ENCODE measurements around the gene MAPT.

DNA sequence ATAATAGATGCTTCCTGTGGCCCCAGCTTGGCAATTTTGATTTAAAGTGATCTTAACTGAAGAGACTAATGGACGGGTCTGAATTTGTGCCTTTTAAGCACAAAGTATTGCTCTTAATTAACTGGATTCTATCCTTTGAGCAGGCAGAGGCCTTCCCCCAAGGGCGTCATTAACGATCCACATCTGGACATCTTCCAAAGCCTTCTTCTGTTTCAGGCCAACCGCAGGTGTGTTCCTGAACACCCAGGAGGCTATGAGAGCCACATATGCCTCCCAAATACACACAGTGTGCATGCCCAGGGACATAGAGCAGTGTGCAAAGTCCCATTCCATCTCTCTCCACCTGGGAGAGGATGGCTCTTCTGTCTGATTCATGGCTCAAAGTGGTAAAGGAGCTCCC lies 42.3 kb downstream of the MAPT start:
- TF ChIP-seq, protein P1, sequence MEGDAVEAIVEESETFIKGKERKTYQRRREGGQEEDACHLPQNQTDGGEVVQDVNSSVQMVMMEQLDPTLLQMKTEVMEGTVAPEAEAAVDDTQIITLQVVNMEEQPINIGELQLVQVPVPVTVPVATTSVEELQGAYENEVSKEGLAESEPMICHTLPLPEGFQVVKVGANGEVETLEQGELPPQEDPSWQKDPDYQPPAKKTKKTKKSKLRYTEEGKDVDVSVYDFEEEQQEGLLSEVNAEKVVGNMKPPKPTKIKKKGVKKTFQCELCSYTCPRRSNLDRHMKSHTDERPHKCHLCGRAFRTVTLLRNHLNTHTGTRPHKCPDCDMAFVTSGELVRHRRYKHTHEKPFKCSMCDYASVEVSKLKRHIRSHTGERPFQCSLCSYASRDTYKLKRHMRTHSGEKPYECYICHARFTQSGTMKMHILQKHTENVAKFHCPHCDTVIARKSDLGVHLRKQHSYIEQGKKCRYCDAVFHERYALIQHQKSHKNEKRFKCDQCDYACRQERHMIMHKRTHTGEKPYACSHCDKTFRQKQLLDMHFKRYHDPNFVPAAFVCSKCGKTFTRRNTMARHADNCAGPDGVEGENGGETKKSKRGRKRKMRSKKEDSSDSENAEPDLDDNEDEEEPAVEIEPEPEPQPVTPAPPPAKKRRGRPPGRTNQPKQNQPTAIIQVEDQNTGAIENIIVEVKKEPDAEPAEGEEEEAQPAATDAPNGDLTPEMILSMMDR (IDR thresholded peaks at IDR 0.05): no peak
- TF ChIP-seq POLR2AphosphoS5 (IDR thresholded peaks at IDR 0.05): no peak

Data from prostate gland (tissue), 2 donors.